PFSK-1 (cell line): Measurements from ENCODE around the gene LATS1.

Source experiments
- FOXP2 ChIP-seq: optimal IDR thresholded peaks from 2 replicates; pipeline ENCODE3; 2011; ENCODE audit warnings: borderline replicate concordance, control low read depth, inconsistent platforms; ENCODE audit not compliant: insufficient read depth; ENCODE audit errors: extremely low read length, extremely low read depth
- POLR2AphosphoS5 ChIP-seq: IDR thresholded peaks from 2 replicates; pipeline ENCODE4 v1.6.1; 2012; ENCODE audit warnings: low read depth, mild to moderate bottlenecking, control low read depth, low read length, moderate library complexity
- SIN3A ChIP-seq: IDR thresholded peaks from 2 replicates; pipeline ENCODE4 v1.6.1; 2012; ENCODE audit warnings: mild to moderate bottlenecking, low read length, moderate library complexity, borderline replicate concordance; ENCODE audit not compliant: insufficient read depth
- TAF1 ChIP-seq: IDR thresholded peaks from 2 replicates; pipeline ENCODE4 v1.6.1; 2012; ENCODE audit warnings: low read length, control low read depth, borderline replicate concordance; ENCODE audit not compliant: insufficient read depth

DNA sequence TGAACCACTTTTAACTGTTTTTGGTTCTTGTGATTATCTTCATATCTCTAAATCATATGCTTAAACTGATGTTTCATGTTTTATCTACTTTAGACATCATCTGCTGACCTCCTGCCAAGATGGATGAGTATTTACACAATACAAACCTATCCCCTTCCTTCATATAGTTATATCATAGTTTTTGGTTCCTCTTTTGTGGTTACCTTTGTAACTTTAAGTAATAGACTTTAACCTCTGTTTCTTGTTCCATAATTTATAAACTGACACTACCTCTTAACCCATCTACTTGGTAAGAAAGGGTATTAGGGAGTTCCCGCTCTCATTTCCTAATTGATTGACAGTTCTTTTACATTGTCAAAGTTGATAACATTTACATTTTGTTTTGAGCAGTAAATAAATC, 43.5 kb upstream of the LATS1 start:
- TF ChIP-seq POLR2AphosphoS5 (no peak), SIN3A (no peak), TAF1 (no peak), FOXP2 (no peak)
